Retinal pigment epithelial cell (primary cell): ENCODE data around the gene GMEB2.

Experiments
- DNase-seq: peaks from one replicate; pipeline ENCODE4 v3.0.0-alpha.2; 2010; ENCODE audit warnings: low read depth
- H3K4me3 ChIP-seq: 2 replicates; pipeline ENCODE4 v1.5.1; 2011; ENCODE audit warnings: mild to moderate bottlenecking, low read length, control low read depth, moderate library complexity
- CTCF ChIP-seq: conservative IDR thresholded peaks from 2 replicates; pipeline ENCODE4 v1.5.1; 2011; ENCODE audit warnings: low read depth, low read length, control low read depth, inconsistent platforms

The GMEB2 gene

GRCh38 chr20:63665708-63666107 is 38.8 kb upstream of the GMEB2 start:
- no peak for TF ChIP-seq CTCF
- H3K4me3 ChIP-seq = no peak overlapping the region
- no peak for DNase-seq

GRCh38 chr20:63664861-63665594 is 38.1 kb upstream of the GMEB2 start:
- TF ChIP-seq CTCF = no peak

GRCh38 chr20:63664143-63664851 is 37.4 kb upstream of the GMEB2 start:
- H3K4me3 ChIP-seq = no peak overlapping the region
- no peak for DNase-seq
- TF ChIP-seq CTCF = no peak

More at GRCh38 chr20:63664861-63665594, 38.1 kb upstream of the GMEB2 start:
- DNase-seq = no peak
- H3K4me3 ChIP-seq = no peak overlapping the region

GRCh38 chr20:63663332-63664066 is 36.6 kb upstream of the GMEB2 start:
- no peak for DNase-seq
- no peak for TF ChIP-seq CTCF
- H3K4me3 ChIP-seq = no peak overlapping the region

- H3K4me3 ChIP-seq = no peak overlapping the region
- TF ChIP-seq CTCF = no peak
- DNase-seq = no peak
Measured at GRCh38 chr20:63662813-63663189, 35.9 kb upstream of the GMEB2 start.

GRCh38 chr20:63661959-63662812 is 35.3 kb upstream of the GMEB2 start:
- H3K4me3 ChIP-seq = no peak overlapping the region
- no peak for TF ChIP-seq CTCF
- DNase-seq = no peak
